WTC11 (cell line): Measurements from ENCODE around the gene NRIP2.

Experiments used
- FOXP1 ChIP-seq: sonication (generic); formaldehyde crosslinking; IDR thresholded peaks from 2 replicates; pipeline ENCODE4 v1.8.0; 2022; ENCODE audit warnings: missing genetic modification reagents, mild to moderate bottlenecking, moderate library complexity, borderline replicate concordance
- JUN ChIP-seq: sonication (generic); formaldehyde crosslinking; IDR thresholded peaks from 2 replicates; pipeline ENCODE4 v1.8.0; 2023; ENCODE audit warnings: mild to moderate bottlenecking, missing genetic modification reagents
- KAT7 ChIP-seq: sonication (generic); formaldehyde crosslinking; IDR thresholded peaks from 2 replicates; pipeline ENCODE4 v1.8.1; 2023; ENCODE audit warnings: missing genetic modification reagents, mild to moderate bottlenecking, borderline replicate concordance
- MYBL2 ChIP-seq: sonication (generic); formaldehyde crosslinking; IDR thresholded peaks from 2 replicates; pipeline ENCODE4 v1.8.1; 2023; ENCODE audit warnings: mild to moderate bottlenecking, moderate library complexity, missing genetic modification reagents
- NR2C2 ChIP-seq: sonication (generic); formaldehyde crosslinking; IDR thresholded peaks from 2 replicates; pipeline ENCODE4 v1.8.0; 2022; ENCODE audit warnings: mild to moderate bottlenecking, missing genetic modification reagents
- TP53 ChIP-seq: sonication (generic); formaldehyde crosslinking; IDR thresholded peaks from 2 replicates; pipeline ENCODE4 v1.8.1; 2023; ENCODE audit warnings: mild to moderate bottlenecking, missing genetic modification reagents
- ZNF121 ChIP-seq: sonication (generic); formaldehyde crosslinking; IDR thresholded peaks from 2 replicates; pipeline ENCODE4 v1.8.0; 2023; ENCODE audit warnings: missing genetic modification reagents
- TF ChIP-seq, protein P1 (sequence below): fragments of 200-600 bp; IDR thresholded peaks from 2 replicates; pipeline ENCODE4 v1.8.0; 2022; ENCODE audit warnings: antibody characterized with exemption
- TF ChIP-seq, protein P2 (sequence below): sonication (generic); formaldehyde crosslinking; IDR thresholded peaks from 2 replicates; pipeline ENCODE4 v1.8.0; 2023; ENCODE audit warnings: mild to moderate bottlenecking, missing genetic modification reagents
- TF ChIP-seq, protein P3 (sequence below): sonication (generic); formaldehyde crosslinking; IDR thresholded peaks from 2 replicates; pipeline ENCODE4 v1.8.1; 2023; ENCODE audit warnings: mild to moderate bottlenecking, missing genetic modification reagents, moderate library complexity
- TF ChIP-seq, protein P4 (sequence below): sonication (generic); formaldehyde crosslinking; IDR thresholded peaks from 2 replicates; pipeline ENCODE4 v1.8.1; 2023; ENCODE audit warnings: mild to moderate bottlenecking, missing genetic modification reagents, borderline replicate concordance
- TF ChIP-seq, protein P5 (sequence below): sonication (generic); formaldehyde crosslinking; IDR thresholded peaks from 2 replicates; pipeline ENCODE4 v1.8.1; 2022; ENCODE audit warnings: low read depth, mild to moderate bottlenecking, moderate library complexity, missing genetic modification reagents, borderline replicate concordance

DNA sequence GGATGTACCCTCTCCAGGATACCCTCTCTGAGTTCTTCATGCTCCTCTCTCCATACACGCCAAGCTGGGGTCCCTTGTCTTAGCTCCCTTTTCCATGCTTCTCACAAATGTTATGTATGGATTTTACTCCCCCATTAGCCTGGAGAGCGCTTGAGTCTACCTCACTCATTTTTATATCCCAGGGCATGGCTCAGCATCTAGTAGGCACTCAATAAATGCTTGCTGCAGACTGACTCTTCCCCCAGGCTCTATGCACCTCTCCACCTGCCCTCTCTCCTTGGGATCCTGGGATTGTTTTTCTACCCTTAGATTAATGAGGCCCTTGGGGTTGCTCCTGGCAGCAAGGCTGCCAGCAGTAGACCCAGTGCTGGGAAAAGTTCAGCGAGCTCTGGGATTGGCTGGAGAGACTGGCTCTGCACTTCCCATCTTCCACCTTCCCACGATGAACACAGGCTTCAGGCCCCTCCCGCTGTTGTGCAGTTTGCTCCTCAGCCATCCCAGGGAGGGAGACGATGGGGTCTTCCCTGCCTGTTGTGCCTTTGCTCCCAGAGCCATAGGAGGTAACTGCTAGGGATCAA lies 2.2 kb downstream of the NRIP2 start:
- TF ChIP-seq, protein P1, sequence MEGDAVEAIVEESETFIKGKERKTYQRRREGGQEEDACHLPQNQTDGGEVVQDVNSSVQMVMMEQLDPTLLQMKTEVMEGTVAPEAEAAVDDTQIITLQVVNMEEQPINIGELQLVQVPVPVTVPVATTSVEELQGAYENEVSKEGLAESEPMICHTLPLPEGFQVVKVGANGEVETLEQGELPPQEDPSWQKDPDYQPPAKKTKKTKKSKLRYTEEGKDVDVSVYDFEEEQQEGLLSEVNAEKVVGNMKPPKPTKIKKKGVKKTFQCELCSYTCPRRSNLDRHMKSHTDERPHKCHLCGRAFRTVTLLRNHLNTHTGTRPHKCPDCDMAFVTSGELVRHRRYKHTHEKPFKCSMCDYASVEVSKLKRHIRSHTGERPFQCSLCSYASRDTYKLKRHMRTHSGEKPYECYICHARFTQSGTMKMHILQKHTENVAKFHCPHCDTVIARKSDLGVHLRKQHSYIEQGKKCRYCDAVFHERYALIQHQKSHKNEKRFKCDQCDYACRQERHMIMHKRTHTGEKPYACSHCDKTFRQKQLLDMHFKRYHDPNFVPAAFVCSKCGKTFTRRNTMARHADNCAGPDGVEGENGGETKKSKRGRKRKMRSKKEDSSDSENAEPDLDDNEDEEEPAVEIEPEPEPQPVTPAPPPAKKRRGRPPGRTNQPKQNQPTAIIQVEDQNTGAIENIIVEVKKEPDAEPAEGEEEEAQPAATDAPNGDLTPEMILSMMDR, result no peak
- TF ChIP-seq TP53 (CRISPR knock-in tag) (no peak), KAT7 (CRISPR knock-in tag) (no peak), JUN (no peak), ZNF121 (CRISPR knock-in tag) (no peak), NR2C2 (CRISPR knock-in tag) (no peak), FOXP1 (CRISPR knock-in tag) (no peak), MYBL2 (CRISPR knock-in tag) (no peak)
- TF ChIP-seq, protein P2, sequence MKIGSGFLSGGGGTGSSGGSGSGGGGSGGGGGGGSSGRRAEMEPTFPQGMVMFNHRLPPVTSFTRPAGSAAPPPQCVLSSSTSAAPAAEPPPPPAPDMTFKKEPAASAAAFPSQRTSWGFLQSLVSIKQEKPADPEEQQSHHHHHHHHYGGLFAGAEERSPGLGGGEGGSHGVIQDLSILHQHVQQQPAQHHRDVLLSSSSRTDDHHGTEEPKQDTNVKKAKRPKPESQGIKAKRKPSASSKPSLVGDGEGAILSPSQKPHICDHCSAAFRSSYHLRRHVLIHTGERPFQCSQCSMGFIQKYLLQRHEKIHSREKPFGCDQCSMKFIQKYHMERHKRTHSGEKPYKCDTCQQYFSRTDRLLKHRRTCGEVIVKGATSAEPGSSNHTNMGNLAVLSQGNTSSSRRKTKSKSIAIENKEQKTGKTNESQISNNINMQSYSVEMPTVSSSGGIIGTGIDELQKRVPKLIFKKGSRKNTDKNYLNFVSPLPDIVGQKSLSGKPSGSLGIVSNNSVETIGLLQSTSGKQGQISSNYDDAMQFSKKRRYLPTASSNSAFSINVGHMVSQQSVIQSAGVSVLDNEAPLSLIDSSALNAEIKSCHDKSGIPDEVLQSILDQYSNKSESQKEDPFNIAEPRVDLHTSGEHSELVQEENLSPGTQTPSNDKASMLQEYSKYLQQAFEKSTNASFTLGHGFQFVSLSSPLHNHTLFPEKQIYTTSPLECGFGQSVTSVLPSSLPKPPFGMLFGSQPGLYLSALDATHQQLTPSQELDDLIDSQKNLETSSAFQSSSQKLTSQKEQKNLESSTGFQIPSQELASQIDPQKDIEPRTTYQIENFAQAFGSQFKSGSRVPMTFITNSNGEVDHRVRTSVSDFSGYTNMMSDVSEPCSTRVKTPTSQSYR (CRISPR knock-in tag), result no peak
- TF ChIP-seq, protein P3, sequence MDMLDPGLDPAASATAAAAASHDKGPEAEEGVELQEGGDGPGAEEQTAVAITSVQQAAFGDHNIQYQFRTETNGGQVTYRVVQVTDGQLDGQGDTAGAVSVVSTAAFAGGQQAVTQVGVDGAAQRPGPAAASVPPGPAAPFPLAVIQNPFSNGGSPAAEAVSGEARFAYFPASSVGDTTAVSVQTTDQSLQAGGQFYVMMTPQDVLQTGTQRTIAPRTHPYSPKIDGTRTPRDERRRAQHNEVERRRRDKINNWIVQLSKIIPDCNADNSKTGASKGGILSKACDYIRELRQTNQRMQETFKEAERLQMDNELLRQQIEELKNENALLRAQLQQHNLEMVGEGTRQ (CRISPR knock-in tag), result no peak
- TF ChIP-seq, protein P4, sequence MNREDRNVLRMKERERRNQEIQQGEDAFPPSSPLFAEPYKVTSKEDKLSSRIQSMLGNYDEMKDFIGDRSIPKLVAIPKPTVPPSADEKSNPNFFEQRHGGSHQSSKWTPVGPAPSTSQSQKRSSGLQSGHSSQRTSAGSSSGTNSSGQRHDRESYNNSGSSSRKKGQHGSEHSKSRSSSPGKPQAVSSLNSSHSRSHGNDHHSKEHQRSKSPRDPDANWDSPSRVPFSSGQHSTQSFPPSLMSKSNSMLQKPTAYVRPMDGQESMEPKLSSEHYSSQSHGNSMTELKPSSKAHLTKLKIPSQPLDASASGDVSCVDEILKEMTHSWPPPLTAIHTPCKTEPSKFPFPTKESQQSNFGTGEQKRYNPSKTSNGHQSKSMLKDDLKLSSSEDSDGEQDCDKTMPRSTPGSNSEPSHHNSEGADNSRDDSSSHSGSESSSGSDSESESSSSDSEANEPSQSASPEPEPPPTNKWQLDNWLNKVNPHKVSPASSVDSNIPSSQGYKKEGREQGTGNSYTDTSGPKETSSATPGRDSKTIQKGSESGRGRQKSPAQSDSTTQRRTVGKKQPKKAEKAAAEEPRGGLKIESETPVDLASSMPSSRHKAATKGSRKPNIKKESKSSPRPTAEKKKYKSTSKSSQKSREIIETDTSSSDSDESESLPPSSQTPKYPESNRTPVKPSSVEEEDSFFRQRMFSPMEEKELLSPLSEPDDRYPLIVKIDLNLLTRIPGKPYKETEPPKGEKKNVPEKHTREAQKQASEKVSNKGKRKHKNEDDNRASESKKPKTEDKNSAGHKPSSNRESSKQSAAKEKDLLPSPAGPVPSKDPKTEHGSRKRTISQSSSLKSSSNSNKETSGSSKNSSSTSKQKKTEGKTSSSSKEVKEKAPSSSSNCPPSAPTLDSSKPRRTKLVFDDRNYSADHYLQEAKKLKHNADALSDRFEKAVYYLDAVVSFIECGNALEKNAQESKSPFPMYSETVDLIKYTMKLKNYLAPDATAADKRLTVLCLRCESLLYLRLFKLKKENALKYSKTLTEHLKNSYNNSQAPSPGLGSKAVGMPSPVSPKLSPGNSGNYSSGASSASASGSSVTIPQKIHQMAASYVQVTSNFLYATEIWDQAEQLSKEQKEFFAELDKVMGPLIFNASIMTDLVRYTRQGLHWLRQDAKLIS, result no peak
- TF ChIP-seq, protein P5, sequence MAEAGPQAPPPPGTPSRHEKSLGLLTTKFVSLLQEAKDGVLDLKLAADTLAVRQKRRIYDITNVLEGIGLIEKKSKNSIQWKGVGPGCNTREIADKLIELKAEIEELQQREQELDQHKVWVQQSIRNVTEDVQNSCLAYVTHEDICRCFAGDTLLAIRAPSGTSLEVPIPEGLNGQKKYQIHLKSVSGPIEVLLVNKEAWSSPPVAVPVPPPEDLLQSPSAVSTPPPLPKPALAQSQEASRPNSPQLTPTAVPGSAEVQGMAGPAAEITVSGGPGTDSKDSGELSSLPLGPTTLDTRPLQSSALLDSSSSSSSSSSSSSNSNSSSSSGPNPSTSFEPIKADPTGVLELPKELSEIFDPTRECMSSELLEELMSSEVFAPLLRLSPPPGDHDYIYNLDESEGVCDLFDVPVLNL (CRISPR knock-in tag), result no peak
